ENCODE measurements around the gene ITPR2. TPM values are rescaled to one million over a fixed set of nuclear protein-coding genes. Genes with fewer than 3 reads are reported as not detected.

Gene ITPR2
- total and polyA plus RNA-seq, 2 of the 8 experiments (the other 6 are each of a cell fraction or from before 2014, with no cell fraction given): 4.1 to 48.3 TPM

GRCh38 chr12:26572137-26572536 is 260.9 kb downstream of the ITPR2 start:
- POLR2A ChIA-PET (ENCODE audit: partially characterized antibody): no interaction called here

More at GRCh38 chr12:26572137-26572536, 260.9 kb downstream of the ITPR2 start:
- Histone ChIP-seq H3K18ac (ENCODE audit: extremely low read depth, low read length) (no peak overlapping the region), H3K27me3 (replicated peaks in 1 of 4; ENCODE audit: control insufficient read depth in 3 of 4, extremely low read depth in 1 of 4, insufficient read depth in 3 of 4, low read length in 3 of 4) (no peaks in the 10 kb centered on the region), H2BK15ac (ENCODE audit: low read length) (no peak overlapping the region), H2BK20ac (ENCODE audit: low read length) (no peak overlapping the region), H3K79me1 (ENCODE audit: low read depth, low read length) (no peaks in the 10 kb centered on the region; the same call in 1 of the 2 replicates), H2BK120ac (replicated peaks; ENCODE audit: low read depth, low read length) (no peak overlapping the region), H3K23ac (ENCODE audit: insufficient read length) (no peak overlapping the region), H4K5ac (ENCODE audit: insufficient read length, low read depth, low read length) (no peak overlapping the region), H3K23me2 (ENCODE audit: low read depth, low read length) (no peaks in the 10 kb centered on the region), H2AK5ac (ENCODE audit: low read depth, low read length) (no peak overlapping the region), H3K4me1 (replicated peaks in 1 of 4; ENCODE audit: control insufficient read depth in 3 of 4, insufficient read depth in 4 of 4, low read length in 3 of 4) (peaks cover 0 to 4% (median 4%) of the 10 kb centered on the region in 4 experiments; a peak in 4 of 7 replicates), H3K9me3 (ENCODE audit: insufficient read depth in 2 of 2, low read depth in 1 of 2, low read length in 1 of 2) (no peaks in the 10 kb centered on the region), H4K8ac (ENCODE audit: extremely low read depth, insufficient read depth, low read length) (no peak overlapping the region), H3K4ac (replicated peaks; ENCODE audit: insufficient read length, low read depth, low read length) (no peak overlapping the region), H3K79me2 (ENCODE audit: control insufficient read depth in 1 of 2, insufficient read depth in 2 of 2, low read length in 2 of 2) (no peaks in the 10 kb centered on the region), H3K36me3 (ENCODE audit: control insufficient read depth in 2 of 4, insufficient read depth in 4 of 4, low read length in 3 of 4) (no peaks in the 10 kb centered on the region), H3K4me3 (ENCODE audit: extremely low read depth in 1 of 4, insufficient read depth in 2 of 4, low read depth in 3 of 4, low read length in 4 of 4) (no peak overlapping the region), H3K9ac (replicated peaks in 1 of 4; ENCODE audit: extremely low read depth in 1 of 4, low read depth in 3 of 4, low read length in 3 of 4) (no peak overlapping the region), H3K27ac (ENCODE audit: low read depth, low read length) (no peak overlapping the region), H3K14ac (ENCODE audit: insufficient read length) (no peak overlapping the region), H2BK5ac (ENCODE audit: low read depth, low read length) (no peak overlapping the region), H4K91ac (replicated peaks; ENCODE audit: insufficient read length, low read length) (no peak overlapping the region), H3K4me2 (ENCODE audit: insufficient read depth in 1 of 2, low read depth in 2 of 2, low read length in 2 of 2) (no peak overlapping the region), H2AFZ (ENCODE audit: low read length) (no peak overlapping the region), H4K20me1 (replicated peaks in 1 of 2; ENCODE audit: control insufficient read depth in 1 of 2, insufficient read depth in 2 of 2, low read length in 2 of 2) (no peaks in the 10 kb centered on the region), H2BK12ac (ENCODE audit: low read depth, low read length) (no peak overlapping the region), H3K56ac (replicated peaks; ENCODE audit: insufficient read length, low read depth, low read length) (no peak overlapping the region)
- no peak for TF ChIP-seq MAFK (IDR thresholded peaks at IDR 0.05; ENCODE audit: low read depth, low read length)
- TF ChIP-seq PHF8 (conservative IDR thresholded peaks at IDR 0.05; ENCODE audit: low read depth, low read length): no peak
- no peak for TF ChIP-seq ZNF274 (IDR thresholded peaks at IDR 0.05; ENCODE audit: borderline replicate concordance, extremely low read depth, low read length)
- TF ChIP-seq SP2 (IDR thresholded peaks at IDR 0.05; ENCODE audit: low read length): no peak
- TF ChIP-seq NRF1 (IDR thresholded peaks at IDR 0.05; ENCODE audit: low read depth, low read length): no peak
- TF ChIP-seq HDAC2 (IDR thresholded peaks at IDR 0.05; ENCODE audit: borderline replicate concordance in 1 of 2, low read depth in 2 of 2, low read length in 2 of 2): no peak
- TF ChIP-seq USF2 (IDR thresholded peaks at IDR 0.05; ENCODE audit: low read length): no peak
- CTCF ChIA-PET (ENCODE audit: partially characterized antibody): no interaction called here
- no peak for DNase-seq (ENCODE audit: low read depth in 1 of 2, low spot score in 2 of 2)
- WGBS, 2 experiments (ENCODE audit: extremely low coverage in 1 of 2, insufficient coverage in 1 of 2, insufficient read length in 1 of 2, insufficient replicate concordance in 2 of 2, low coverage in 1 of 2, low lambda C conversion rate in 2 of 2, missing lambda C conversion rate in 1 of 2): 82% methylated on average over 1 of the region's 1 CpG; no CpG with 5 or more reads in 1 of the 2 experiments
- FAIRE-seq: no peak
